Stimulated activated effector memory CD8-positive, alpha-beta T cell treated with anti-CD3 and anti-CD28 coated beads, Interleukin-12 subunit alpha, Interleukin-12 subunit beta, amount 100 ng/mL, for 72 hours (primary cell): Measurements from ENCODE around the gene TRAPPC1.

Experiments used
- ATAC-seq: fragments of 150-1000 bp; cut with Tn5 transposase; 2 replicates; pipeline ENCODE4 v1.10.0; 2021
- DNase-seq, 2 donors: peaks; one replicate each; pipeline ENCODE4 v3.0.0; 2021 to 2022; ENCODE audit warnings: low spot score in 2 of 2
- H3K27ac Mint-ChIP-seq: one replicate; pipeline ENCODE4 v1.8.0; 2022; ENCODE audit warnings: mild to moderate bottlenecking, mixed read lengths
- H3K36me3 Mint-ChIP-seq: one replicate; pipeline ENCODE4 v1.8.0; 2022; ENCODE audit warnings: mild to moderate bottlenecking, mixed read lengths
- H3K4me1 Mint-ChIP-seq: one replicate; pipeline ENCODE4 v1.8.0; 2022; ENCODE audit warnings: mixed read lengths
- H3K4me3 Mint-ChIP-seq: one replicate; pipeline ENCODE4 v1.8.0; 2022; ENCODE audit warnings: mild to moderate bottlenecking, mixed read lengths
- H3K9me3 Mint-ChIP-seq: one replicate; pipeline ENCODE4 v1.8.0; 2022; ENCODE audit warnings: mixed read lengths

The TRAPPC1 gene

GRCh38 chr17:7951143-7951792 is 19.5 kb upstream of the TRAPPC1 start:
- Mint-ChIP-seq H3K4me3 (peak overlapping the region; percentile 24), H3K27ac (peak overlapping the region; percentile 68), H3K4me1 (peaks cover 16% of the 10 kb centered on the region), H3K36me3 (peaks cover 36% of the 10 kb centered on the region), H3K9me3 (no peaks in the 10 kb centered on the region)
- ATAC-seq (peak; percentile 95), DNase-seq (peak; percentile 8 to 62)

GRCh38 chr17:7950578-7950977 is 18.8 kb upstream of the TRAPPC1 start:
- ATAC-seq, result no peak
- no peak for DNase-seq
- H3K4me3 Mint-ChIP-seq, result no peak overlapping the region
- peak overlapping the region; percentile 68 for H3K27ac Mint-ChIP-seq
- no peaks in the 10 kb centered on the region for H3K9me3 Mint-ChIP-seq
- H3K36me3 Mint-ChIP-seq, result peaks cover 43% of the 10 kb centered on the region
- H3K4me1 Mint-ChIP-seq, result peaks cover 16% of the 10 kb centered on the region

GRCh38 chr17:7947651-7948050 is 15.9 kb upstream of the TRAPPC1 start:
- peaks cover 9% of the 10 kb centered on the region for H3K4me1 Mint-ChIP-seq
- H3K4me3 Mint-ChIP-seq, result no peak overlapping the region
- no peak for ATAC-seq
- no peak overlapping the region for H3K27ac Mint-ChIP-seq
- H3K9me3 Mint-ChIP-seq, result no peaks in the 10 kb centered on the region
- peaks cover 72% of the 10 kb centered on the region for H3K36me3 Mint-ChIP-seq
- DNase-seq, result no peak

DNA sequence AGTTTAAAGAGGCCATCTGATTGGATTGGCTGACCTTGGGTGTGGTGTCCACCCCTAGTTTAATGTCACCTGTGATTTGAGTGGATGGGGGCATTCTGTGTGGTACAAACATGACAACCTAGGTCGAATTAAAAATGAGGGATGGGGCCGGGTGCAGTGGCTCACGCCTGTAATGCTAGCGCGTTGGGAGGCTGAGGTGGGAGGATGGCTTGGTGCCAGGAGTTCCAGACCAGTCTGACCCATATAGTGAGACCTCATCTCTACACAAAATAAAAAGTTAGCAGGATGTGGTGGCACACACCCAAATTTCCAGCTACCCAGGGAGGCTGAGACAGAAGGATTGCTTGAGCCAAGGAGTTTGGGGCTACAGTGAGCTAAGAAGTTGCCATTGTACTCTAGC is 14.7 kb upstream of the TRAPPC1 start:
- ATAC-seq, result no peak
- H3K9me3 Mint-ChIP-seq, result no peaks in the 10 kb centered on the region
- H3K27ac Mint-ChIP-seq, result no peak overlapping the region
- H3K4me3 Mint-ChIP-seq, result no peak overlapping the region
- DNase-seq, result no peak
- peaks cover 84% of the 10 kb centered on the region for H3K36me3 Mint-ChIP-seq
- H3K4me1 Mint-ChIP-seq, result peaks cover 6% of the 10 kb centered on the region

DNA sequence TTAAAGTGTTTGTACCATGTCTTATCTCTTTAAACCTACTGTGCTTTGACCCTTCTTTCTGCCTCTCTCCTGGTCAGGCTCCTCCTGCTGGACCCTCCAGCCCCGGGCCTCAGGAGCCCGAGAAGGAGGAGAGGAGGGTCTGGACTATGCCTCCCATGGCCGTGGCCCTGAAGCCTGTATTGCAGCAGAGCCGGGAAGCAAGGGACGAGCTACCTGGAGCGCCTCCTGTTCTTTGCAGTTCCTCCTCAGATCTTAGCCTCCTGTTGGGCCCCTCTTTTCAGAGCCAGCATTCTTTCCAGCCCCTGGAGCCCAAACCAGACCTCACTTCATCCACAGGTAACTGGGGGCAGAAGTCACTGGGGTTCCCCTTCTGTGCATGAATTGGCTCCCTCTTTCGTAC is 13.9 kb upstream of the TRAPPC1 start:
- H3K27ac Mint-ChIP-seq, result no peak overlapping the region
- H3K9me3 Mint-ChIP-seq, result no peaks in the 10 kb centered on the region
- H3K4me1 Mint-ChIP-seq, result no peaks in the 10 kb centered on the region
- no peak for ATAC-seq
- peaks cover 92% of the 10 kb centered on the region for H3K36me3 Mint-ChIP-seq
- no peak overlapping the region for H3K4me3 Mint-ChIP-seq
- DNase-seq, result no peak

DNA sequence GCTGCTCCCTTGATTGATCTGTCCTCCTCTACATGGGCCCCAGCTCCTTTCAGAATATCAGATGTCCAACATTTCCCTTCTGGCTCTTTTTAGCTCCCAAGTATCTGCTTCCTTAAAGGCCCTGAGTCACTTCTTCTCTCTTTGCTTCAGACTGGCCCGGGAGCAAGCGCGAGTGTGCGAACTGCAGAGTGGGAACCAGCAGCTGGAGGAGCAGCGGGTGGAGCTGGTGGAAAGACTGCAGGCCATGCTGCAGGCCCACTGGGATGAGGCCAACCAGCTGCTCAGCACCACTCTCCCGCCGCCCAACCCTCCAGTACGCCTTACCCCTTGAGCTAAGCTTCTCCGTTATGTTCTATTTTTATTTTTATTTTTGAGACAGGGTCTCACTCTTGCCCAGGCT is 12.6 kb upstream of the TRAPPC1 start:
- Mint-ChIP-seq H3K27ac (no peak overlapping the region), H3K4me1 (no peaks in the 10 kb centered on the region), H3K9me3 (no peaks in the 10 kb centered on the region), H3K4me3 (no peak overlapping the region), H3K36me3 (peaks cover 100% of the 10 kb centered on the region)
- DNase-seq (no peak), ATAC-seq (no peak)

DNA sequence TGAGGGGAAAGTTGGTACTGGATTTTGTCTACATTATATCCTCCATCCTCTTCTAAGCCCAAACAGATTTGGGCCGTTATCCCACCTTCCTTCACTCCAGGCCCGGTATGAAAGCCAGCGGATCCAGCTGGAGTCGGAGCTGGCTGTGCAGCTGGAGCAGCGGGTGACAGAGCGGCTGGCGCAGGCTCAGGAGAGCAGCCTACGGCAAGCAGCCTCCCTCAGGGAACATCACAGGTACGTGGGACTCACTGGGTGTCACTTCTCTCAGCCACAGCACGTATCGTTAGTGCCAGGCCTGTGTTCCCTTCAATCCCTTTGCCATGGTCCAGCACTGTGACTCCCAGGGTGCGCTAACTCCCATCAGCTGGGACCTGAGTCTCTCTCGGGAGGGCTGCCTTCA is 11.5 kb upstream of the TRAPPC1 start:
- DNase-seq (no peak), ATAC-seq (no peak)
- Mint-ChIP-seq H3K4me1 (no peaks in the 10 kb centered on the region), H3K9me3 (no peaks in the 10 kb centered on the region), H3K27ac (no peak overlapping the region), H3K4me3 (no peak overlapping the region), H3K36me3 (peaks cover 100% of the 10 kb centered on the region)

- Mint-ChIP-seq H3K4me3 (no peak overlapping the region), H3K4me1 (peaks cover 6% of the 10 kb centered on the region), H3K27ac (no peak overlapping the region), H3K36me3 (peaks cover 100% of the 10 kb centered on the region), H3K9me3 (no peaks in the 10 kb centered on the region)
- DNase-seq (no peak), ATAC-seq (no peak)
These were observed 9.0 kb upstream of the TRAPPC1 start for GRCh38 chr17:7940743-7941142.

DNA sequence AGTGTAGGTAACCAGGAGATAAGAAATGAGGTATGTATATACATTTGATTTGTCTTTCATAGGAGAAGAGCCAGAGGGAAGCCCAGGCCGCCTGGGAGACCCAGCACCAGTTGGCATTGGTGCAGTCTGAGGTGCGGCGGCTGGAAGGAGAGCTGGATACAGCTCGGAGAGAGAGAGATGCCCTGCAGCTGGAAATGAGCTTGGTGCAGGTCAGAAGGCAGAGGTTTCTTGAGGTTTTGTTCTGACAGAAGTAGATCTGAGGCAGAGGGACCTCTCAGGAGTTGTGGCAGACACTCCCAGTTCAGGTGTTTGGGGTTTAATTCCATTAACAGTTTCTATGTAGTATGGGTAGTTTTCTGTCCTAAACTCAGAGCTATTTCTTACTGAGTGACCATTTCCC is 8.3 kb upstream of the TRAPPC1 start:
- Mint-ChIP-seq H3K9me3 (no peaks in the 10 kb centered on the region), H3K27ac (no peak overlapping the region), H3K4me1 (peaks cover 6% of the 10 kb centered on the region), H3K4me3 (no peak overlapping the region), H3K36me3 (peaks cover 100% of the 10 kb centered on the region)
- DNase-seq (no peak), ATAC-seq (no peak)

DNA sequence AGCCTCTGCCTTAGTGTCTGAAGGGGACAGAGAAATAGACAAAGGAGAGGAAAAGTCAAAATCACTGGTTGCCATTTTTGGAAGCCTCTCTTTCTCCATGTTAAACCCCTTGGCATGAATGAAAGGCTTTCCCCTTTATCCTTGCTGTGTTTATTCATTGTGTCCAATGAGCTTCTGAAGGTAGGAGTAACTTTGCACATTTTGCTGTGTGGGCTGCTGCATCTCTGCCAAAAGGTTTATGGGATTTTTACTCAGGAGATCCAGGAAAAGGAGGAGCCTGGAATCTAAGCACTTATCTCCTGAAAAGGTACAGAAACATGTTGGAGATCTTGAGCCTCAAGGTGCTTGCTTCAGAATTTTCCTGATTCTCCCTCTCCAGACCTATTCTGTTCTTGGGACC is 4.1 kb upstream of the TRAPPC1 start:
- Mint-ChIP-seq H3K4me1 (peaks cover 37% of the 10 kb centered on the region), H3K27ac (no peak overlapping the region), H3K4me3 (no peak overlapping the region)

GRCh38 chr17:7932949-7933348 is 1.2 kb upstream of the TRAPPC1 start:
- ATAC-seq (peak; percentile 35), DNase-seq (peak in 1 of 2 donors; percentile 69)
- H3K4me3 Mint-ChIP-seq, result peak overlapping the region; percentile 94
- H3K27ac Mint-ChIP-seq, result peak overlapping the region; percentile 96
- H3K4me1 Mint-ChIP-seq, result peaks cover 54% of the 10 kb centered on the region
- H3K9me3 Mint-ChIP-seq, result no peaks in the 10 kb centered on the region
- H3K36me3 Mint-ChIP-seq, result peaks cover 58% of the 10 kb centered on the region

More for the DNA sequence above, 4.1 kb upstream of the TRAPPC1 start:
- Mint-ChIP-seq H3K9me3 (no peaks in the 10 kb centered on the region), H3K36me3 (peaks cover 78% of the 10 kb centered on the region)
- no peak for ATAC-seq
- no peak for DNase-seq

DNA sequence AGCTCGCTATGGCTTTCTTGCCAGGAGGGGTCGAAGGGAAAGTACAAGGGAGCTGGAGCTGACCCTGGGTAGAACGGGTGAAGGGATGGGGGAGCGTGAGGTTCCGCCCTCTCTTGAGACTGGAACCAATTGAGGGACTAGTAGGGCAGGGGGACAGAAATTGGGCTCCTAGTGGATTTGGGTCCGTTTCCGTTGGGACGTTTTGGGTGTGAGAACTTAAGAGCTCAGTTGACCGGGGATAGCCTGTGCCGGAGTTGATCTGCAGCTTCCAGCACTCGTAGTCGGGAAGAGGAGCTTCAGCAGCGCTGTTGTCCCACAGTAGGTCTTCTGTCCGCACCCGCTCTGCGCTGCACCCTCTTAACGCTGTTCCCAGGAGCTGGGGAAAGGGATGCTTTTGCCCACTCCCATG is 741 bp upstream of the TRAPPC1 start:
- DNase-seq, result peak in 1 of 2 donors; percentile 62
- H3K9me3 Mint-ChIP-seq, result no peaks in the 10 kb centered on the region
- H3K4me3 Mint-ChIP-seq, result peak overlapping the region; percentile 94
- peak overlapping the region; percentile 96 for H3K27ac Mint-ChIP-seq
- peaks cover 57% of the 10 kb centered on the region for H3K4me1 Mint-ChIP-seq
- ATAC-seq, result peak; percentile 42
- H3K36me3 Mint-ChIP-seq, result peaks cover 53% of the 10 kb centered on the region

GRCh38 chr17:7930841-7931631 is 710 bp downstream of the TRAPPC1 start:
- H3K4me3 Mint-ChIP-seq, result peak overlapping the region; percentile 94
- peaks cover 52% of the 10 kb centered on the region for H3K4me1 Mint-ChIP-seq
- DNase-seq, result no peak
- ATAC-seq, result no peak
- H3K9me3 Mint-ChIP-seq, result no peaks in the 10 kb centered on the region
- H3K36me3 Mint-ChIP-seq, result peaks cover 39% of the 10 kb centered on the region
- peak overlapping the region; percentile 96 for H3K27ac Mint-ChIP-seq

GRCh38 chr17:7929158-7930023 is 2.4 kb downstream of the TRAPPC1 start, which contains the start of gene KCNAB3:
Gene KCNAB3 (minus strand): TSS chr17:7929856. CDS start chr17:7929435, 421 bp downstream.
- peak within 1 kb of the TSS; percentile 94 for H3K4me3 Mint-ChIP-seq
- DNase-seq (peak in 1 of 2 donors; percentile 70), ATAC-seq (peak; percentile 45)
- peaks cover 45% of the 10 kb centered on the region for H3K4me1 Mint-ChIP-seq
- no peak within 1 kb of the TSS for H3K27ac Mint-ChIP-seq
- no peaks in the 10 kb centered on the region for H3K9me3 Mint-ChIP-seq
- peaks cover 24% of the 10 kb centered on the region for H3K36me3 Mint-ChIP-seq

DNA sequence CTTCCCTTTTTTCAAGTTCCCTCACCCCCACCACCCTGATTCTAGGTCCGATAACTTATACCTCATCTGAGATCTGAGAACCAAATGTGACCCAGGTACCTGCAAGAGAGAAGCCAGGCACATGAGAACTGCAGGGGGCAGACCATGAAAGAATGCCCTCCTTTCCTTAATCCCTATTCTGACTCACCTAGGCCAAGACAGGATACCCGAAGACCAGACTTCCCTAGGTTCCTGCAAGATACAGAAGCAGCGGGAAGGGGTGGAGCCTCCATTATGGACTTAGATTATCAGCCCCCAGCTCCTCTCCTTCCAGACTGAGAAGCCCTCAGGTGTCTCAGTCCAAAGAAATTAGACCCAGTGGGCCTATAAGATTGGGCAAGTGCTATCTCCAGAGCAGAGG is 4.2 kb downstream of the TRAPPC1 start:
- Mint-ChIP-seq H3K27ac (peak overlapping the region; percentile 55), H3K4me3 (no peak overlapping the region), H3K36me3 (peaks cover 18% of the 10 kb centered on the region), H3K9me3 (no peaks in the 10 kb centered on the region), H3K4me1 (peaks cover 36% of the 10 kb centered on the region)
- DNase-seq, result no peak
- ATAC-seq, result no peak
